Stimulated activated CD8-positive, alpha-beta memory T cell treated with anti-CD3 and anti-CD28 coated beads, Interleukin-2, amount 100 ng/mL, for 48 hours (primary cell): ENCODE data around the gene PTPRN2.
"Not testable (repeated sequence)": the region's sequence is repeated elsewhere in the genome, so short reads cannot be mapped to it uniquely, and the experiment has no call there.

ENCODE experiments used
- DNase-seq, 2 donors: peaks; one replicate each; pipeline ENCODE4 v3.0.0-alpha.2; 2020; ENCODE audit warnings: low read depth in 2 of 2

Gene PTPRN2

GRCh38 chr7:158302274-158303070, 285.2 kb downstream of the PTPRN2 start:
- DNase-seq, result no peak

- no peak for DNase-seq
Measured at GRCh38 chr7:158301207-158301606, 286.4 kb downstream of the PTPRN2 start.

GRCh38 chr7:158300427-158300826, 287.2 kb downstream of the PTPRN2 start:
- no peak for DNase-seq

- DNase-seq, result no peak
Measured at GRCh38 chr7:158299607-158300006, 288.0 kb downstream of the PTPRN2 start.

- no peak for DNase-seq
Measured at GRCh38 chr7:158296798-158297104, 290.9 kb downstream of the PTPRN2 start.

GRCh38 chr7:158295966-158296797, 291.4 kb downstream of the PTPRN2 start:
- DNase-seq, result no peak

GRCh38 chr7:158294468-158295215, 293.0 kb downstream of the PTPRN2 start:
- not testable (repeated sequence) for DNase-seq

GRCh38 chr7:158292948-158293347, 294.7 kb downstream of the PTPRN2 start:
- no peak for DNase-seq

- DNase-seq, result no peak
Measured at GRCh38 chr7:158291998-158292397, 295.6 kb downstream of the PTPRN2 start.

GRCh38 chr7:158289761-158290523, 297.7 kb downstream of the PTPRN2 start:
- no peak for DNase-seq

GRCh38 chr7:158289231-158289630, 298.4 kb downstream of the PTPRN2 start:
- no peak for DNase-seq

GRCh38 chr7:158286210-158286609, 301.4 kb downstream of the PTPRN2 start:
- DNase-seq, result no peak

GRCh38 chr7:158285383-158285770, 302.2 kb downstream of the PTPRN2 start:
- no peak for DNase-seq

GRCh38 chr7:158284617-158285382, 302.8 kb downstream of the PTPRN2 start:
- no peak for DNase-seq

GRCh38 chr7:158284121-158284520, 303.5 kb downstream of the PTPRN2 start:
- no peak for DNase-seq

GRCh38 chr7:158283016-158283974, 304.3 kb downstream of the PTPRN2 start:
- no peak for DNase-seq

- DNase-seq, result no peak
Measured at GRCh38 chr7:158282461-158283001, 305.1 kb downstream of the PTPRN2 start.

- DNase-seq, result no peak
Measured at GRCh38 chr7:158281441-158281840, 306.2 kb downstream of the PTPRN2 start.

GRCh38 chr7:158280448-158281144, 307.0 kb downstream of the PTPRN2 start:
- DNase-seq, result no peak
